Nephron progenitor cell (in vitro differentiated cells): ENCODE results near the gene SELENOS.
A peak's percentile ranks its signal among the peaks of the same experiment; 100 is the strongest.

Experiments used
- DNase-seq: peaks from one replicate; pipeline ENCODE4 v3.0.0; 2021
- H3K27ac Mint-ChIP-seq: 2 replicates; pipeline ENCODE4 v1.8.0; 2021; ENCODE audit warnings: mild to moderate bottlenecking, moderate library complexity, mixed read lengths
- H3K27me3 Mint-ChIP-seq: 2 replicates; pipeline ENCODE4 v1.8.0; 2021; ENCODE audit warnings: mild to moderate bottlenecking, low read depth, mixed read lengths; ENCODE audit not compliant: poor library complexity
- H3K36me3 Mint-ChIP-seq: 2 replicates; pipeline ENCODE4 v1.8.0; 2021; ENCODE audit warnings: low read depth, mixed read lengths
- H3K4me1 Mint-ChIP-seq: 2 replicates; pipeline ENCODE4 v1.8.0; 2021; ENCODE audit warnings: mixed read lengths
- H3K4me3 Mint-ChIP-seq: 2 replicates; pipeline ENCODE4 v1.8.0; 2021; ENCODE audit warnings: mild to moderate bottlenecking, moderate library complexity, mixed read lengths
- H3K9me3 Mint-ChIP-seq: 2 replicates; pipeline ENCODE4 v1.8.0; 2021; ENCODE audit warnings: mild to moderate bottlenecking, moderate library complexity, mixed read lengths
- TF ChIP-seq, protein P1 (sequence below): fragments of 200-600 bp; sonication (generic); IDR thresholded peaks from 2 replicates; pipeline ENCODE4 v1.5.0; 2021; ENCODE audit warnings: antibody characterized with exemption

The SELENOS gene

GRCh38 chr15:101323793-101324523 is 46.7 kb upstream of the SELENOS start:
- DNase-seq, result no peak
- Mint-ChIP-seq H3K9me3 (no peaks in the 10 kb centered on the region), H3K36me3 (no peaks in the 10 kb centered on the region), H3K27ac (no peak overlapping the region), H3K4me1 (peaks cover 27% of the 10 kb centered on the region), H3K4me3 (no peak overlapping the region), H3K27me3 (peaks cover 70% of the 10 kb centered on the region)
- TF ChIP-seq, protein P1, sequence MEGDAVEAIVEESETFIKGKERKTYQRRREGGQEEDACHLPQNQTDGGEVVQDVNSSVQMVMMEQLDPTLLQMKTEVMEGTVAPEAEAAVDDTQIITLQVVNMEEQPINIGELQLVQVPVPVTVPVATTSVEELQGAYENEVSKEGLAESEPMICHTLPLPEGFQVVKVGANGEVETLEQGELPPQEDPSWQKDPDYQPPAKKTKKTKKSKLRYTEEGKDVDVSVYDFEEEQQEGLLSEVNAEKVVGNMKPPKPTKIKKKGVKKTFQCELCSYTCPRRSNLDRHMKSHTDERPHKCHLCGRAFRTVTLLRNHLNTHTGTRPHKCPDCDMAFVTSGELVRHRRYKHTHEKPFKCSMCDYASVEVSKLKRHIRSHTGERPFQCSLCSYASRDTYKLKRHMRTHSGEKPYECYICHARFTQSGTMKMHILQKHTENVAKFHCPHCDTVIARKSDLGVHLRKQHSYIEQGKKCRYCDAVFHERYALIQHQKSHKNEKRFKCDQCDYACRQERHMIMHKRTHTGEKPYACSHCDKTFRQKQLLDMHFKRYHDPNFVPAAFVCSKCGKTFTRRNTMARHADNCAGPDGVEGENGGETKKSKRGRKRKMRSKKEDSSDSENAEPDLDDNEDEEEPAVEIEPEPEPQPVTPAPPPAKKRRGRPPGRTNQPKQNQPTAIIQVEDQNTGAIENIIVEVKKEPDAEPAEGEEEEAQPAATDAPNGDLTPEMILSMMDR, result no peak

GRCh38 chr15:101322854-101323477 is 45.7 kb upstream of the SELENOS start:
- Mint-ChIP-seq H3K27ac (no peak overlapping the region), H3K36me3 (no peaks in the 10 kb centered on the region), H3K4me3 (no peak overlapping the region), H3K4me1 (peaks cover 17% of the 10 kb centered on the region), H3K9me3 (no peaks in the 10 kb centered on the region), H3K27me3 (peaks cover 65% of the 10 kb centered on the region)
- TF ChIP-seq, protein P1, result no peak
- DNase-seq, result no peak

DNA sequence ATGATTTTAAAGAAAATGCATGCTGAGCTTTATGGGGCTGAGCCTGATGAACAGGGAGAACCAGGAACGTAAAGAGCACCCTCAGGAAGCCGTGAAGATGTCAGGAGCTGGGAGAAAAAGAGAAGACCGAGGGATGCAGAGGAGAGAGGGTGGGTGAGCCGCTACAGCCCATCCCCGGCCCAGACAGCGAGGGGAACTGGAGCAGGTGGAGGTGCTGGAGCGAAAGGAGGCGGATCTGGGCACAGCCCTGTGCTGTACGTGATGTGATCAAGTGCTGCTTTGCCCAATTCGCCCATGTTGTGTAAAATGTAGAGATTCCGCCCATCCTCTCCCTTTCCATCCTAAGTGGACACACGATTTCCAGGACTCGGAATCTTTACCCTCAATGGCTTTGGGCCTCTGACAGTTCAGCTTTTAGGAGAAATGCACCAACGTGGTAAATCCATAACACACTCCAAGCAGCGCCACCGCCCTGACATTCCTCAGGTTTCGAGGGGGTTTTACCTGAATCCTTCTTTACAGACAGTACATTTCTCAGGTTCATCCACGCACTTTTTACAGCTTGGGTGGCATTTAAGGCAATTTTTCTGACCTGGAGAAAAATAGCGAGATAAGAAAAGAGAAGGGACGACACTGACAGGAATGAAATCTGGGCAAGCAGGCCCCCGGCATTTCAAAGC is 44.9 kb upstream of the SELENOS start:
- H3K36me3 Mint-ChIP-seq, result no peaks in the 10 kb centered on the region
- H3K9me3 Mint-ChIP-seq, result no peaks in the 10 kb centered on the region
- TF ChIP-seq, protein P1, result no peak
- H3K4me1 Mint-ChIP-seq, result peaks cover 12% of the 10 kb centered on the region
- no peak overlapping the region for H3K4me3 Mint-ChIP-seq
- H3K27me3 Mint-ChIP-seq, result peaks cover 66% of the 10 kb centered on the region
- no peak for DNase-seq
- H3K27ac Mint-ChIP-seq, result no peak overlapping the region

DNA sequence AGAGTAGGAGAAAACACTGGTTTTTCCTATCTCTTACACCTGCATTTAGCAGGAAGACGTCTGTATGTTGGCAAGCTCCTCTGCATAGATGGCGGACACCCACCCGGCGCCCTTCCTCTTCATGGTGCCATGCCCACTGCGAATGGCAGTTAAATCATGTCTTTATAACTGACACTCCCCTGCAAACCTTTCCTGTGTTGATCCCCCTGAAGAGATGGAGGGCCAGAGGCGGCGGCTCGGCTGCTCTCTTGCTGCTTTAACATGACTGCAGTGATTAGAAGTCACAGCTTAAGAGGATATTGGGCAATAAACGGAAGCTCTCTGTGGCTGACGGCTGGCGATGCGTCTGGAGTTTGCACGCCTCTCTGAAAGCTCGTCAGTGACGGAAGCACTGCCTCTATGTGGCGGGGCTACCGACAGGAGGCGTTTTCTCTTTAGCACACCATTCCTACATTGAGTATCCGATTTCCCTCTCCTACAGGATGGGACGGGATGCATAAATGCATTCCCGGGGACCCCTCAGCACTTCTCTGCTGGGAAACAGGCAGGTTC is 43.3 kb upstream of the SELENOS start:
- TF ChIP-seq, protein P1, result peak; percentile 47
- Mint-ChIP-seq H3K27ac (no peak overlapping the region), H3K4me3 (no peak overlapping the region), H3K4me1 (peaks cover 12% of the 10 kb centered on the region), H3K9me3 (no peaks in the 10 kb centered on the region), H3K27me3 (peaks cover 59% of the 10 kb centered on the region), H3K36me3 (no peaks in the 10 kb centered on the region)
- DNase-seq, result peak; percentile 47

DNA sequence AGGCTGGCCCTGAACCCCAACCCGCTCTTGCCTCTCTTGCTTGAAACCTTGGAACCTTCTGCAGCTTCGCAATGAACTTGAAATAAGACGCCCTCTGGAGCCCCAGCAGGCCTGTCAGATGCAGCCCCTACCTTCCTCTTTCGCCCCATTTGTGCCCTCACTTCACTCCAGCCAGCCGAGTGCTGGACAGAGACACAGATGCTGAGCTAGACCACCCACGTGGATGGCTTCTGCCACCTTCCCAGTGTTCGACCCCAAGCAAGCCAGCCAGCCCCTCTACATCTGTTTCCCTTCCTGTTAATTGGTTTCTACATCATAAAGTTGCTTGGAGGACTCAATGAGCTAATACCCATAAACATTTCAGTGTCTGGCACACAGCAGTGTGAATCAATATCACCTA is 41.6 kb upstream of the SELENOS start:
- no peaks in the 10 kb centered on the region for H3K36me3 Mint-ChIP-seq
- peaks cover 54% of the 10 kb centered on the region for H3K27me3 Mint-ChIP-seq
- H3K9me3 Mint-ChIP-seq, result no peaks in the 10 kb centered on the region
- H3K4me1 Mint-ChIP-seq, result peaks cover 12% of the 10 kb centered on the region
- no peak overlapping the region for H3K4me3 Mint-ChIP-seq
- TF ChIP-seq, protein P1, result no peak
- DNase-seq, result peak; percentile 57
- H3K27ac Mint-ChIP-seq, result no peak overlapping the region
